ENCODE results near the gene SVOPL. TPM values are rescaled to one million over a fixed set of nuclear protein-coding genes. Genes with fewer than 3 reads are reported as not detected.

Gene SVOPL
- total RNA-seq, 2 donors from 2014 or later = 0.58 to 0.62 TPM

- no peak overlapping the region for H3K9ac ChIP-seq (ENCODE audit: low read depth in 2 of 2, low read length in 2 of 2)
- DNase-seq = no peak
- H3K4me3 ChIP-seq = no peak overlapping the region
- TF ChIP-seq, protein P1, sequence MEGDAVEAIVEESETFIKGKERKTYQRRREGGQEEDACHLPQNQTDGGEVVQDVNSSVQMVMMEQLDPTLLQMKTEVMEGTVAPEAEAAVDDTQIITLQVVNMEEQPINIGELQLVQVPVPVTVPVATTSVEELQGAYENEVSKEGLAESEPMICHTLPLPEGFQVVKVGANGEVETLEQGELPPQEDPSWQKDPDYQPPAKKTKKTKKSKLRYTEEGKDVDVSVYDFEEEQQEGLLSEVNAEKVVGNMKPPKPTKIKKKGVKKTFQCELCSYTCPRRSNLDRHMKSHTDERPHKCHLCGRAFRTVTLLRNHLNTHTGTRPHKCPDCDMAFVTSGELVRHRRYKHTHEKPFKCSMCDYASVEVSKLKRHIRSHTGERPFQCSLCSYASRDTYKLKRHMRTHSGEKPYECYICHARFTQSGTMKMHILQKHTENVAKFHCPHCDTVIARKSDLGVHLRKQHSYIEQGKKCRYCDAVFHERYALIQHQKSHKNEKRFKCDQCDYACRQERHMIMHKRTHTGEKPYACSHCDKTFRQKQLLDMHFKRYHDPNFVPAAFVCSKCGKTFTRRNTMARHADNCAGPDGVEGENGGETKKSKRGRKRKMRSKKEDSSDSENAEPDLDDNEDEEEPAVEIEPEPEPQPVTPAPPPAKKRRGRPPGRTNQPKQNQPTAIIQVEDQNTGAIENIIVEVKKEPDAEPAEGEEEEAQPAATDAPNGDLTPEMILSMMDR (IDR thresholded peaks at IDR 0.05) = no peak
- no peaks in the 10 kb centered on the region for H3K9me3 ChIP-seq
- intact Hi-C loops (cut with DNase I) = no loop called here
- H3K27ac ChIP-seq = no peak overlapping the region
- no peaks in the 10 kb centered on the region for H3K36me3 ChIP-seq
- H3K27me3 ChIP-seq = no peaks in the 10 kb centered on the region
- H3K4me1 ChIP-seq = no peaks in the 10 kb centered on the region
These were observed 82.2 kb downstream of the SVOPL start for GRCh38 chr7:138618933-138619332.

DNA sequence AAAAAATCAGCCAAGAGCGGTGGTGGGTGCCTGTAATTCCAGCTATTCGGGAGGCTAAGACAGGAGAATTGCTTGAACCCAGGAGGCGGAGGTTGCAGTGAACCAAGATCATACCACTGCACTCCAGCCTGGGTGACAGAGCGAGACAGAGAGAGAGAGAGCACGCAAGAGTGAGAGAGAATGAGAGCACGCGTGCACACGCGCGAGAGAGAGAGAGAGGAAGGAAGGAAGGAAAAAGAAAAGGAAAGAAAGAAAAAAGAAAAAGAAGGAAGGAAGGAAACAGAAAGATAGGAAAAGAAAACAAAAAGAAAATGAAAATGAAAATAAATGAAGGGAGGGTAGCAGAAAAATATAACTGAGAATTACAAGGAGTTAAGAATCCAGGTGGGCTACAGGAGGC lies 82.7 kb downstream of the SVOPL start:
- Histone ChIP-seq H3K9me3 (no peaks in the 10 kb centered on the region), H3K36me3 (no peaks in the 10 kb centered on the region), H3K27ac (no peak overlapping the region), H3K4me1 (no peaks in the 10 kb centered on the region), H3K4me3 (no peak overlapping the region), H3K9ac (ENCODE audit: low read depth in 2 of 2, low read length in 2 of 2) (no peak overlapping the region), H3K27me3 (no peaks in the 10 kb centered on the region)
- TF ChIP-seq, protein P1 (IDR thresholded peaks at IDR 0.05) = no peak
- intact Hi-C loops (cut with DNase I) = no loop called here
- DNase-seq = no peak

DNA sequence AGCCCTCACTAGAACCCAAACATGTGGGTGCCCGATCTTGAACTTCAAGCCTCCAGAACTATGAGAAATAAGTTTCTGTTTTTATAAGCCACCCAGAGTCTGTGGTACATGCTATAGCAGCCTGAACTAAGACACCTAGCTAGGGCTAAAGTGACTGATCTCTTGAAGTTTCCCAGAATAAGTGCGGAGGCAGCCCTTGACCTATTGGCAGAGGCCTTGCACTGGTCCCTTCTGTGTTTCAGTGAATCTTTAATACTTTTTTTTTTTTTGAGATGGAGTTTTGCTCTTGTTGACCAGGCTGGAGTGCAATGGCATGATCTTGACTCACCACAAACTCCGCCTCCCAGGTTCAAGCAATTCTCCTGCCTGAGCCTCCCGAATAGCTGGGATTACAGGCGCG lies 85.1 kb downstream of the SVOPL start:
- Histone ChIP-seq H3K4me3 (no peak overlapping the region), H3K9me3 (no peaks in the 10 kb centered on the region), H3K9ac (ENCODE audit: low read depth in 2 of 2, low read length in 2 of 2) (no peak overlapping the region), H3K4me1 (no peaks in the 10 kb centered on the region), H3K27ac (no peak overlapping the region), H3K27me3 (no peaks in the 10 kb centered on the region), H3K36me3 (no peaks in the 10 kb centered on the region)
- no peak for DNase-seq
- intact Hi-C loops (cut with DNase I) = no loop called here
- TF ChIP-seq, protein P1 (IDR thresholded peaks at IDR 0.05) = no peak

DNA sequence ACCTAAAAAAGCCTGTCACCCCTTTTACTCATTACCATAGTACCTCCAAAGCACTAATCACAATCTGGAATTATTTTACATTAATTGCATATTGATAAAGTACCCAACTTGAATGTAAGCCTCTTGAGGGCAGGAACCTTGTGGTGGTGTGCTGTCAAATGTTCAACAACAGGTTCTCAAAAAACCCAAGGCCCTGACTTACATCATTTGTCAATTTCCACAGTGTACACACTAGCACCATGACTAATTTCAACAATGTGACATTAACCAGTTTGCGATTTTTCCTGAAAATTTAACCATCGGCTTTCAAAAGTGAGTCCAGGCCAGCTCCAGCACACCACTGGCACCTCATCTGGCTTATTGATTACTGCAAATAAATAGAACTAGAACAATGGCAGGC lies 87.5 kb downstream of the SVOPL start:
- H3K9ac ChIP-seq (ENCODE audit: low read depth in 2 of 2, low read length in 2 of 2) = no peak overlapping the region
- H3K4me3 ChIP-seq = no peak overlapping the region
- DNase-seq = no peak
- TF ChIP-seq, protein P1 (IDR thresholded peaks at IDR 0.05) = no peak
- no peak overlapping the region for H3K27ac ChIP-seq
- no peaks in the 10 kb centered on the region for H3K9me3 ChIP-seq
- H3K4me1 ChIP-seq = no peaks in the 10 kb centered on the region
- H3K36me3 ChIP-seq = no peaks in the 10 kb centered on the region
- no peaks in the 10 kb centered on the region for H3K27me3 ChIP-seq
- intact Hi-C loops (cut with DNase I) = no loop called here

DNA sequence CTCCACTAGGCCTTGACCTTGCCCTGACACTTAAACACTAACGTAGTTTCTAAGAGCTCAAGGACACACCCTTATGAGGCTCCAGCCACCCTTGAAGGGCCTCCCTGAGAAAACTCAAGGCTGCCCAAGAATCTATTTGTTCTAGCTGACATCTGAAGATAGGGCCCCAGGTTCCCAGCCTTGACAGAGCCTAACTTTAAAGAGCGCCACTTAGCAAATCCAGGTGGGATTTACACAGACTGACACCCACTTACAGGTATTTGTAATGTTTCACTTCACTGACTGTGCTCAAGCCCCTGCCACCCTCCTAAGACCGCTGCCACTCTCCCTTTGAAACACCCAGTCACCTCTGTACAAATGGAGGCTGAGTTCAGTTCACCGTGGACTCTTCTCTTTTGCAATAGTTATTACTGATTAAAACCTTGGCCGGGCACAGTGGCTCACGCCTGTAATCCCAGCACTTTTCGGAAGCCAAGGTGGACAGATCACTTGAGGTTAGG lies 90.4 kb downstream of the SVOPL start:
- Histone ChIP-seq H3K4me3 (no peak overlapping the region), H3K9me3 (no peaks in the 10 kb centered on the region), H3K27ac (no peak overlapping the region), H3K27me3 (no peaks in the 10 kb centered on the region), H3K4me1 (no peaks in the 10 kb centered on the region), H3K9ac (ENCODE audit: low read depth in 2 of 2, low read length in 2 of 2) (no peak overlapping the region), H3K36me3 (no peaks in the 10 kb centered on the region)
- DNase-seq = no peak
- TF ChIP-seq, protein P1 (IDR thresholded peaks at IDR 0.05) = no peak
- intact Hi-C loops (cut with DNase I) = no loop called here

Data from colonic mucosa (tissue), 4 donors.